Epithelial cell of prostate (primary cell): ENCODE results near the gene CRHR2.

Source experiments
- DNase-seq: peaks from one replicate; pipeline ENCODE4 v3.0.0-alpha.2; 2011; ENCODE audit warnings: low read depth, low spot score
- H3K27ac ChIP-seq: fragments of 450-650 bp; 2 replicates; pipeline ENCODE4 v1.5.1; 2017; ENCODE audit warnings: mild to moderate bottlenecking

Gene CRHR2

GRCh38 chr7:30707391-30708357 is 25.4 kb upstream of the CRHR2 start:
- no peak overlapping the region for H3K27ac ChIP-seq
- DNase-seq, result no peak

GRCh38 chr7:30706908-30707307 is 24.7 kb upstream of the CRHR2 start:
- DNase-seq, result no peak
- H3K27ac ChIP-seq, result no peak overlapping the region

- H3K27ac ChIP-seq, result no peak overlapping the region
- DNase-seq, result no peak
Measured at GRCh38 chr7:30706316-30706715, 24.1 kb upstream of the CRHR2 start.

GRCh38 chr7:30705596-30705995 is 23.3 kb upstream of the CRHR2 start:
- H3K27ac ChIP-seq, result no peak overlapping the region
- DNase-seq, result no peak

GRCh38 chr7:30705008-30705407 is 22.8 kb upstream of the CRHR2 start:
- no peak for DNase-seq
- no peak overlapping the region for H3K27ac ChIP-seq

GRCh38 chr7:30703756-30704155 is 21.5 kb upstream of the CRHR2 start:
- DNase-seq, result no peak
- H3K27ac ChIP-seq, result no peak overlapping the region

- no peak for DNase-seq
- no peak overlapping the region for H3K27ac ChIP-seq
Measured at GRCh38 chr7:30702200-30702599, 19.9 kb upstream of the CRHR2 start.

- H3K27ac ChIP-seq, result no peak overlapping the region
- no peak for DNase-seq
Measured at GRCh38 chr7:30700941-30701340, 18.7 kb upstream of the CRHR2 start.

- H3K27ac ChIP-seq, result no peak overlapping the region
- DNase-seq, result no peak
Measured at GRCh38 chr7:30699706-30700495, 17.6 kb upstream of the CRHR2 start.

GRCh38 chr7:30698481-30698880 is 16.2 kb upstream of the CRHR2 start:
- no peak for DNase-seq
- no peak overlapping the region for H3K27ac ChIP-seq

GRCh38 chr7:30697719-30698460 is 15.6 kb upstream of the CRHR2 start:
- DNase-seq, result no peak
- no peak overlapping the region for H3K27ac ChIP-seq

GRCh38 chr7:30694774-30695721 is 12.8 kb upstream of the CRHR2 start:
- no peak overlapping the region for H3K27ac ChIP-seq
- DNase-seq, result no peak

- DNase-seq, result no peak
- H3K27ac ChIP-seq, result no peak overlapping the region
Measured at GRCh38 chr7:30694218-30694745, 12.0 kb upstream of the CRHR2 start.

- H3K27ac ChIP-seq, result no peak overlapping the region
Measured at GRCh38 chr7:30692882-30693281, 10.6 kb upstream of the CRHR2 start.

GRCh38 chr7:30692438-30692837 is 10.2 kb upstream of the CRHR2 start:
- no peak for DNase-seq
- H3K27ac ChIP-seq, result no peak overlapping the region

More at GRCh38 chr7:30692882-30693281, 10.6 kb upstream of the CRHR2 start:
- no peak for DNase-seq

GRCh38 chr7:30690011-30690410 is 7.8 kb upstream of the CRHR2 start:
- H3K27ac ChIP-seq, result no peak overlapping the region
- DNase-seq, result no peak

GRCh38 chr7:30688718-30689221 is 6.5 kb upstream of the CRHR2 start:
- no peak overlapping the region for H3K27ac ChIP-seq
- DNase-seq, result no peak

- H3K27ac ChIP-seq, result no peak overlapping the region
- no peak for DNase-seq
Measured at GRCh38 chr7:30687604-30688003, 5.3 kb upstream of the CRHR2 start.

- DNase-seq, result no peak
- no peak overlapping the region for H3K27ac ChIP-seq
Measured at GRCh38 chr7:30684351-30684750, 2.1 kb upstream of the CRHR2 start.
